Gastroesophageal sphincter (tissue), 4 donors: Measurements from ENCODE around the gene FAM149A. TPM values are rescaled to one million over a fixed set of nuclear protein-coding genes. Genes with fewer than 3 reads are reported as not detected.

Experiments used
- ATAC-seq: fragments of 150-250 bp; one replicate; pipeline ENCODE4 v1.9.1; 2016; ENCODE audit warnings: mild to moderate bottlenecking, moderate library complexity
- H3K27ac ChIP-seq, 4 donors: fragments of 200-600 bp; sonication (generic) in 3 of 4; 1 replicate in 3 of 4; 2 replicates in 1 of 4; pipeline ENCODE4 v1.5.1; 2016 to 2019
- H3K27me3 ChIP-seq: fragments of 200-600 bp; sonication (generic); one replicate; pipeline ENCODE4 v1.5.1; 2019
- H3K36me3 ChIP-seq, 2 donors: fragments of 200-600 bp; sonication (generic); one replicate each; pipeline ENCODE4 v1.5.1; 2019; ENCODE audit warnings: control low read depth in 1 of 2
- H3K4me1 ChIP-seq, 3 donors: fragments of 200-600 bp; sonication (generic); 1 replicate in 2 of 3; 2 replicates in 1 of 3; pipeline ENCODE4 v1.5.1; 2016 to 2019; ENCODE audit warnings: control low read depth in 2 of 3
- H3K4me3 ChIP-seq, 2 donors: fragments of 200-600 bp; sonication (generic); one replicate each; pipeline ENCODE4 v1.5.1; 2019; ENCODE audit warnings: mild to moderate bottlenecking in 1 of 2, moderate library complexity in 1 of 2
- H3K9me3 ChIP-seq, 3 donors: fragments of 200-600 bp; sonication (generic); one replicate each; pipeline ENCODE4 v1.5.1; 2017 to 2019; ENCODE audit warnings: control low read depth in 2 of 3
- EP300 ChIP-seq: sonication (generic); formaldehyde crosslinking; IDR thresholded peaks from one replicate; pipeline ENCODE4 v1.6.1; 2017; ENCODE audit warnings: antibody characterized with exemption, mild to moderate bottlenecking
- POLR2A ChIP-seq, 2 donors: fragments of 450-650 bp; IDR thresholded peaks; one replicate each; pipeline ENCODE4 v1.6.1; 2017; ENCODE audit warnings: antibody characterized with exemption in 2 of 2, mild to moderate bottlenecking in 2 of 2, moderate library complexity in 1 of 2
- WGBS, 2 donors: methylation state at CpG; one replicate each; pipeline ENCODE4 v1.1.5; 2018; ENCODE audit warnings: low coverage in 1 of 2; 5-methylcytosine and 5-hydroxymethylcytosine counted together
- small RNA-seq, 4 donors: library from RNA; depleted of rRNA; stranded (forward); fragments of <200 nt; gene quantifications; one replicate each; pipeline ENCODE3, GENCODE V24; 2016
- total RNA-seq, 4 donors: library from RNA; depleted of rRNA; stranded (reverse); fragments of >200 nt; gene quantifications; one replicate each; pipeline ENCODE4 v1.1.0, GENCODE V29; 2016

Gene FAM149A
- total RNA-seq, 4 donors from 2014 or later = 24.9 to 39.8 (median 32.7) TPM

DNA sequence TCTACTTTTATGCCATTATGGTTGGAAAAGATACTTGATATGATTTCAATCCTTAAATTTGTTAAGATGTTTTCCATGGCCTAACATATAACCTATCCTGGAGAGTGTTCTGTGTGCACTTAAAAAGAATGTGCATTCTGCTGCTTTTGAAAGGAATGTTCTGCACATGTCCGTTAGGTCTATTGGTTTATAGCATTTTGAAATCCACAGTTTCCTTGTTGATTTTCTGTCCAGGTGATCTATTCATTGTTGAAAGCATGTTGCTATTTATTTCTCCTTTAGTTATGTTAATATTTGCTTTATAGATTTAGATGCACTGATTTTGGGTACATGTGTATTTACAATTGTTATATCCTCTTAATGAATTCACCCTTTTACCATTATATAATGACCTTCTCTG lies 117.1 kb downstream of the FAM149A start:
- ATAC-seq = no peak
- no peak overlapping the region for H3K4me3 ChIP-seq

More for the DNA sequence above, 117.1 kb downstream of the FAM149A start:
- Histone ChIP-seq H3K27ac (no peak overlapping the region), H3K9me3 (no peaks in the 10 kb centered on the region), H3K4me1 (no peaks in the 10 kb centered on the region), H3K36me3 (peaks cover 0 to 3% of the 10 kb centered on the region in 2 donors), H3K27me3 (no peaks in the 10 kb centered on the region)
- WGBS, 2 donors = 89 to 100% methylated on average over 1 of the region's 1 CpG
- no peak for TF ChIP-seq POLR2A (IDR thresholded peaks at IDR 0.05)
- TF ChIP-seq EP300 = no peak

Small RNAs within 50 kb of the gene (small RNA-seq; reads per million reads assigned to genes)
- 0 reads per million in 4 donors for gene RF00322

Other genes with a start within 250 kb of the FAM149A start
- 1 to 10 TPM; 4.3 to 8.4 (median 6.8) TPM for gene TLR3, start 35.5 kb upstream of the FAM149A start, total RNA-seq
- gene CYP4V2, start 86.9 kb downstream of the FAM149A start, total RNA-seq = 10 to 100 TPM; 25.6 to 44.7 (median 32.5) TPM
- gene KLKB1, start 122.8 kb downstream of the FAM149A start, total RNA-seq = 1 to 10 TPM in 2 of 4 donors, under 1 TPM in 2; 0.81 to 3.1 (median 1.1) TPM
- not detected for gene F11, start 161.5 kb downstream of the FAM149A start, total RNA-seq